Amygdala (tissue), 56 donors: ENCODE results near the gene OAT.

Source experiments
- DNase-seq, 56 donors: peaks; one replicate each; lab custom pipeline; 2025; lab: John Stamatoyannopoulos, UW

The OAT gene

GRCh38 chr10:124418726-124419501 is at the start of gene OAT:
TSS of gene OAT (minus strand) at chr10:124418923. CDS start at chr10:124412171, 6,752 bp downstream.
- DNase-seq = peak; percentile 44 to 98 (median 91)

- DNase-seq = no peak
Measured at GRCh38 chr10:124467165-124467564, 48.4 kb upstream of the OAT start.

GRCh38 chr10:124465777-124466488 is 47.2 kb upstream of the OAT start:
- no peak for DNase-seq

- DNase-seq = no peak
Measured at GRCh38 chr10:124465003-124465776, 46.5 kb upstream of the OAT start.

GRCh38 chr10:124464028-124464965 is 45.6 kb upstream of the OAT start:
- no peak for DNase-seq

- no peak for DNase-seq
Measured at GRCh38 chr10:124462348-124462695, 43.6 kb upstream of the OAT start.

- DNase-seq = peak; percentile 18 to 91 (median 74)
Measured at GRCh38 chr10:124461642-124462347, 43.1 kb upstream of the OAT start, which contains the start of gene LHPP. TSS of gene LHPP (plus strand) at chr10:124461823. CDS start at chr10:124461863, 40 bp downstream.

- DNase-seq = no peak
Measured at GRCh38 chr10:124460144-124460543, 41.4 kb upstream of the OAT start.

GRCh38 chr10:124459395-124459794 is 40.7 kb upstream of the OAT start:
- DNase-seq = no peak

- no peak for DNase-seq
Measured at GRCh38 chr10:124458889-124459288, 40.2 kb upstream of the OAT start.

GRCh38 chr10:124458473-124458872 is 39.8 kb upstream of the OAT start:
- DNase-seq = no peak

- DNase-seq = no peak
Measured at GRCh38 chr10:124455441-124455840, 36.7 kb upstream of the OAT start.

- DNase-seq = no peak
Measured at GRCh38 chr10:124453960-124454610, 35.4 kb upstream of the OAT start.

GRCh38 chr10:124451276-124451675 is 32.6 kb upstream of the OAT start:
- DNase-seq = no peak

GRCh38 chr10:124450783-124451057 is 32.0 kb upstream of the OAT start:
- no peak for DNase-seq

- DNase-seq = peak in 17 of 56 donors; percentile 4 to 48 (median 18)
Measured at GRCh38 chr10:124450012-124450782, 31.5 kb upstream of the OAT start, which contains the start of gene NKX1-2. TSS of gene NKX1-2 (minus strand) at chr10:124450035. CDS start at chr10:124449943, 92 bp downstream.

- no peak for DNase-seq
Measured at GRCh38 chr10:124449170-124450011, 30.7 kb upstream of the OAT start.
